ENCODE measurements around the gene FGD6.
"Not testable (repeated sequence)": the region's sequence is repeated elsewhere in the genome, so short reads cannot be mapped to it uniquely, and the experiment has no call there.

Gene FGD6

GRCh38 chr12:95118138-95118787 lies 99.0 kb downstream of the FGD6 start:
- DNase-seq, result no peak

GRCh38 chr12:95117178-95117599 lies 100.1 kb downstream of the FGD6 start:
- peak; percentile 84 for DNase-seq

- DNase-seq, result no peak
Observed at GRCh38 chr12:95116773-95117172, 100.5 kb downstream of the FGD6 start.

GRCh38 chr12:95116341-95116740 lies 100.9 kb downstream of the FGD6 start:
- no peak for DNase-seq

GRCh38 chr12:95115641-95116040 lies 101.6 kb downstream of the FGD6 start:
- no peak for DNase-seq

- no peak for DNase-seq
Observed at GRCh38 chr12:95114766-95115405, 102.4 kb downstream of the FGD6 start.

- DNase-seq, result no peak
Observed at GRCh38 chr12:95107362-95107761, 109.9 kb downstream of the FGD6 start.

GRCh38 chr12:95105540-95105939 lies 111.7 kb downstream of the FGD6 start:
- no peak for DNase-seq

- no peak for DNase-seq
Observed at GRCh38 chr12:95104919-95105452, 112.3 kb downstream of the FGD6 start.

- DNase-seq, result no peak
Observed at GRCh38 chr12:95102916-95103671, 114.2 kb downstream of the FGD6 start.

- DNase-seq, result not testable (repeated sequence)
Observed at GRCh38 chr12:95101957-95102356, 115.3 kb downstream of the FGD6 start.

- peak; percentile 82 for DNase-seq
Observed at GRCh38 chr12:95100264-95101190, 116.7 kb downstream of the FGD6 start.

GRCh38 chr12:95099270-95099790 lies 117.9 kb downstream of the FGD6 start:
- DNase-seq, result no peak

- DNase-seq, result no peak
Observed at GRCh38 chr12:95096852-95097251, 120.4 kb downstream of the FGD6 start.

- no peak for DNase-seq
Observed at GRCh38 chr12:95096378-95096777, 120.9 kb downstream of the FGD6 start.

- peak; percentile 22 for DNase-seq
Observed at GRCh38 chr12:95095866-95096265, 121.4 kb downstream of the FGD6 start.

- no peak for DNase-seq
Observed at GRCh38 chr12:95089462-95089861, 127.8 kb downstream of the FGD6 start.

- no peak for DNase-seq
Observed at GRCh38 chr12:95088379-95088778, 128.9 kb downstream of the FGD6 start.

GRCh38 chr12:95085612-95086011 lies 131.7 kb downstream of the FGD6 start:
- DNase-seq, result peak; percentile 10

- DNase-seq, result no peak
Observed at GRCh38 chr12:95083938-95084337, 133.3 kb downstream of the FGD6 start.

- DNase-seq, result no peak
Observed at GRCh38 chr12:95083471-95083870, 133.8 kb downstream of the FGD6 start.

- DNase-seq, result no peak
Observed at GRCh38 chr12:95077341-95077740, 139.9 kb downstream of the FGD6 start.

Measured in OCI-M1 (cell line).